ENCODE results near the gene PPP1R36.
"Not testable (repeated sequence)": the region's sequence is repeated elsewhere in the genome, so short reads cannot be mapped to it uniquely, and the experiment has no call there.

PPP1R36 gene

DNA sequence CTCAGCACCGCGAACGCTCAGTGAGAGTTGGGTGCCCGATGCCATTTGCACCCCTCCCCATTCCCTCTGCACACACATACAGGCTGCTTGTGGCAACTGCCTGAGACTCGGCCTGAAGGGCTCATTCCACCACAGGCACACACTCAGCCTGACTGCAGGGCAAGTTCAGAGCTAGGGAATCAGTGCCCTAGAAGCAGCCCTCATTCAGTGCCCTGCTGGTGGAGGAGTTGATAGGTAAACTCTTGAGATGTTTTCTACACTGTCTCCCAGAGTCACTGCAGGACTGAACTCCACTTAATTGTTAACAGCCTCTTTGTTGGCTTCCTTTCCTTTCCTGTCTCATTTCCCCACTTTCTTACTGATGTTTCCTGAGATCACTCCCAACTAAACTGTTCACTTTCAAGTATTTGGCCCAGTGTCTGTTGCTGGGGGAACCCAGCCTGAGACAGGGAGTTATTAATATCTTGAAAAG is 16.9 kb downstream of the PPP1R36 start:
- H3K4me3 ChIP-seq (ENCODE audit: low read length): no peak overlapping the region
- TF ChIP-seq, protein P1, sequence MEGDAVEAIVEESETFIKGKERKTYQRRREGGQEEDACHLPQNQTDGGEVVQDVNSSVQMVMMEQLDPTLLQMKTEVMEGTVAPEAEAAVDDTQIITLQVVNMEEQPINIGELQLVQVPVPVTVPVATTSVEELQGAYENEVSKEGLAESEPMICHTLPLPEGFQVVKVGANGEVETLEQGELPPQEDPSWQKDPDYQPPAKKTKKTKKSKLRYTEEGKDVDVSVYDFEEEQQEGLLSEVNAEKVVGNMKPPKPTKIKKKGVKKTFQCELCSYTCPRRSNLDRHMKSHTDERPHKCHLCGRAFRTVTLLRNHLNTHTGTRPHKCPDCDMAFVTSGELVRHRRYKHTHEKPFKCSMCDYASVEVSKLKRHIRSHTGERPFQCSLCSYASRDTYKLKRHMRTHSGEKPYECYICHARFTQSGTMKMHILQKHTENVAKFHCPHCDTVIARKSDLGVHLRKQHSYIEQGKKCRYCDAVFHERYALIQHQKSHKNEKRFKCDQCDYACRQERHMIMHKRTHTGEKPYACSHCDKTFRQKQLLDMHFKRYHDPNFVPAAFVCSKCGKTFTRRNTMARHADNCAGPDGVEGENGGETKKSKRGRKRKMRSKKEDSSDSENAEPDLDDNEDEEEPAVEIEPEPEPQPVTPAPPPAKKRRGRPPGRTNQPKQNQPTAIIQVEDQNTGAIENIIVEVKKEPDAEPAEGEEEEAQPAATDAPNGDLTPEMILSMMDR (IDR thresholded peaks at IDR 0.05; ENCODE audit: insufficient read depth, low read depth, low read length, missing control alignments): no peak
- DNase-seq (ENCODE audit: low read depth): no peak

DNA sequence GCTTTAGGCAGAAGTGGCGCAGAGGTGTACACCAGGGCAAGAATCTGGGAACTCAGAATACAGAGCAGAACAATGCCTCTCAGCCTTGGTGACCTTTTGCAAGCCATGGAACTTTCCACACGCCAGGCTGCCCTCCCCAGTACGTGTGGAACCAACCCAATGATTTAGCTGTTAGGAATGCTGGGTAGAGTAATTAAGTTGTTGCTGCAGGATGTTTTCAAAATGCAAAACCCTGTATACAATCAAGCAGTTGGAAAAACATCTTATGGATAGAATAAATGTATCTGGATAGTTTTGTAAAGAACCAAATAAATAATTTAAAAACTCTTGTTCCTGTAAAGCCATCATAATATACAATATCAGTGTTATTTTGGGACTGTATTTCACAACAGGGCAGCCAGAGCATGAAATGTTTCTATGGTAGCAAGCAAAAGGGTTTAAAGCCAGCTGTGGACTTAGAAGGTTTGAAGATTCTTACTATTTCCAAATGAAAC is 19.4 kb downstream of the PPP1R36 start:
- no peak overlapping the region for H3K4me3 ChIP-seq (ENCODE audit: low read length)
- peak; percentile 77 for DNase-seq (ENCODE audit: low read depth)
- TF ChIP-seq, protein P1 (IDR thresholded peaks at IDR 0.05; ENCODE audit: insufficient read depth, low read depth, low read length, missing control alignments): no peak

DNA sequence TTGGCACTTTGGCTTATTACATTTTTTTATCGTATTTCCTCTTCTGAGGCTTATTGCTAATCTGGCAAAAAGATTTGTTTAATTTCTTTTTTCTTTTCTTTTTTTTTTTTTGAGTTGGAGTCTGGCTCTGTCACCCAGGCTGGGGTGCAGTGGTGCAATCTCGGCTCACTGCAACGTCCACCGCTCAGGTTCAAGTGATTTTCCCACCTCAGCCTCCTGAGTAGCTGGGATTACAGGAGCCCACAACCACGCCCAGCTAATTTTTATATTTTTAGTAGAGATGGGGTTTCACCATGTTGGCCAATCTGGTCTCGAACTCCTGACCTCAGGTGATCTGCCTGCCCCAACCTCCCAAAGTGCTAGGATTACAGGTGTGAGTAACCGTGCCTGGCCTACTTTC is 19.9 kb downstream of the PPP1R36 start:
- not testable (repeated sequence) for H3K4me3 ChIP-seq (ENCODE audit: low read length); DNase-seq (ENCODE audit: low read depth)

DNA sequence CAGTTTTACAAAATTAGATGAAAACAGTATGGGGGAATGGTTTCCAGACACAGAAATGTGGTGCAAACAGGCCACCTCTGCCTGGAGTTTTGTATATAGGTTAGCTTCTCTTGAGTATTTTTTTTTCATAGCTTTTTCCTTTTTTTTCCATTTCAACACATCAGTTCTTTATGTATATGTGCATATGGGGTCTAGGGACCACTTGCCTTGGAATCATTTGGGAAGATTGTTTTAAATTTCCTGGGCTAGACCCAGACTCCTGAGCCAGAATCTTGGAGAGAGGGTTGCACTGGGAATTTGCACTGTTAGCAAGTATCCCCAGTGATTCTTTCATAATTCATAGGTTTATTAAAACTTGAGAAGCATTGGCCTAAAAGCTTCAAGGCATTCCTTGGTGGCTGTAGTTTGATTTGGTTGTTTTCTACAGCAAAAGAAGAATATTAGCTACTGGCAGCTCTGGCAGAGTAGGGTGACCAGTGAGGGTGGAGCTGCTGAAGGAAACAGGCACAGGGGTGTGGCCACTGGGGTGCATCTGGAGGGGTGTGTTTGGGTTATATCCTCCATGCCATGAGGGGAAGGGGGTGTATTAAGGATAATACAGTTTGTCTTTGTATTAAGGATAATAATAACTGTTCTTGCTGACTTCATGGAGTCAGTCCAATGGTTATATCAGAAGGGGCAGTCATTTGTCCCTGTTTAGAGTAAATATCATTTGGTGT is 22.8 kb downstream of the PPP1R36 start:
- no peak overlapping the region for H3K4me3 ChIP-seq (ENCODE audit: low read length)
- DNase-seq (ENCODE audit: low read depth): no peak
- TF ChIP-seq, protein P1 (IDR thresholded peaks at IDR 0.05; ENCODE audit: insufficient read depth, low read depth, low read length, missing control alignments): no peak

DNA sequence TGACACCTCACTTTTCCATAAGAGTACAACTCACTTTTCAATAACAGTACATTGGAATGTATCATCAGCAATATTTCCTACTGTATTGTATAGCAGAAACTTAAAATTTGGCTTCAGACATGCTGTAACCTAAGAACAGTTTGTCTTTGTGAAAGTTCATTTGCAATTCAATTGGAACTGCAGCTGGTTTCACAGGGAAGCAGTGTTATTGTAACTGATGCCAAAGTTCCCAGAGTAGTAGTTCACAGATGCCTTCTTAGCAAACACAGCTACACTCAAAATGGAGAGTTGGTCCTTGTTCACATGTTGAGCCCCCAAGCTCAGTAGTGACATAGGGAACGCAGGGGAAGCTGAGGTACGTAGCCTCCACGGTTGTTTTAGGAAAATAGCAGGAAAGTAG is 23.3 kb downstream of the PPP1R36 start:
- no peak for DNase-seq (ENCODE audit: low read depth)
- TF ChIP-seq, protein P1 (IDR thresholded peaks at IDR 0.05; ENCODE audit: insufficient read depth, low read depth, low read length, missing control alignments): no peak
- no peak overlapping the region for H3K4me3 ChIP-seq (ENCODE audit: low read length)

DNA sequence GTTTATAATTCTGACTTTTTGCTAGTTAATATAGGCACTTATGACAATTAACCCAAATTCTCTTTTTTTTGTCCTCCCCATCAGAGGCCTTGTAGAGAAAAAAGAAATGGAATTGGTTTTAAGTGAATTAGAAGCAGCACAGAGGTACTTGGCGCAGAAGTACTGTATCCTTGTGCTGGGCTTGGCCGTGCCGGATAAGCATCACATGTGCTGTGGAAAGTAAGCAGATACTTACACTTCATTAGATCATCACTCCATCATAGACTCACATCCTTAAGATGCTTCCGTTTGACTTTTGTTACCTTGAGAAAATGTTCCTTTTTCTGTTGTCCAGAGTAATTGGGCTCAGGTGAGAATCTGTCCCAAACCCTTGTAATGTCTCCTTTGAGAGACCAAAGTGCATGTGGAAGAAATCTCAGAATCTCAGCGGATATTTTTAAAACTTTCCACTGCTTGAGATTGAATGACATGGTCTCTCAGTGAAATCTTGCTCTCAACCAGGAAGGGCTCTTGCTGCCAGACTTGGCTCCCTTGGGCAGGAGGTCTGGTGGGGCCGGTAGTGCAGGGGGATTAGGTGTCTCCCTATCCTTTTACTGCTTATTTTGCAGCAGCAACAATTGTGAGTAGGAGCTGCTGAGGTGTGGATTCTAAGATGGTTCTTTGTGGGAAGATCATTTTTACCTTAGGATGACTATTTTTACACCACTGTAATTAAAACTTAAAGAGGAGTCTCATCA is 24.8 kb downstream of the PPP1R36 start:
- no peak for DNase-seq (ENCODE audit: low read depth)
- no peak overlapping the region for H3K4me3 ChIP-seq (ENCODE audit: low read length)
- TF ChIP-seq, protein P1 (IDR thresholded peaks at IDR 0.05; ENCODE audit: insufficient read depth, low read depth, low read length, missing control alignments): no peak

DNA sequence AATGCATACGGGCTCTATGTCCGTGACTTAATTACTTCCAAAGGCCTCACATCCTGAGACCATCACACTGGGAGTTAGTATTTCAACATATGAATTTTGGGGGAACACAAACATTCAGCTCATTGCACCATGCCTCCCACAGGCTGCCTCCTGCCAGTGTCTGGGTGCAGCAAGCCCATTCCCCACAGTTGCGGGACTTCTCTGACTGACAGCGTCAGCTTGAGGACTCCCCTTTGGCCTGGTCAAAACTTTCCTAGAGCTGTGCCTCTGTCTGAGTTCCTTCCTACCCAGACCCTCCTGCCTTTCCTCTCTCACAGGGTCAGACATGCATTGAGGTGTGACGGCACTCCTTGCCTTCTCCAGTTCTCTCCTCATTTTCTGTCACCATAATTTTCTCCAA is 27.4 kb downstream of the PPP1R36 start:
- TF ChIP-seq, protein P1 (IDR thresholded peaks at IDR 0.05; ENCODE audit: insufficient read depth, low read depth, low read length, missing control alignments): no peak
- H3K4me3 ChIP-seq (ENCODE audit: low read length): no peak overlapping the region
- DNase-seq (ENCODE audit: low read depth): no peak

Measured in epithelial cell of esophagus (primary cell).